ENCODE measurements around the gene MINDY4.
"Not testable (repeated sequence)": the region's sequence is repeated elsewhere in the genome, so short reads cannot be mapped to it uniquely, and the experiment has no call there.

MINDY4 gene

GRCh38 chr7:30834017-30834674, 62.9 kb downstream of the MINDY4 start:
- FAIRE-seq; DNase-seq (ENCODE audit: low spot score): not testable (repeated sequence)

DNA sequence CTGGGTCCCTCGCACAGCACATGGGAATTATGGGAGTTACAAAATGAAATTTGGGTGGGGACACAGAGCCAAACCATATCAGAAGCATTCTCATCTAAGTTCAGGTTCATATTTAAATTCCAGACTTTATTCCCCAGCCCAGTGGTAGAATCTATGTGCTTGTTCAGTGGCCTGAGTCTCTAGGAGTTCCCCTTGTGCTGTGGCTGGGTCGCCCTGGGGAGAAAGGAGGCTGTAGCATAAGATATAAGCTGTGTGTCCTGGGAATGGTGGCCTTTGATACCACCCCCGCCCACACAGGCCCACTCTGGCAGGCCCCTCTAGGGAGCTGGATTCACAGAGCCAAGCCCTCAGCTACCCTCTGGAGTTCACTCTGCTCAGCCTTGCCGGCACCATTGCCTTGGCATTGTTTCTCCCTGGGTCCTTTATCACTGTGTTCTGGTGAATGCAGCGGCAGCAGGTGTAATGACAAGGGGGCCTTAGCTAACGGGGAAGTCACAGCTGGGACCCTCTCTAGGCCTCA, 64.2 kb downstream of the MINDY4 start:
- FAIRE-seq = no peak
- no peak for DNase-seq (ENCODE audit: low spot score)

DNA sequence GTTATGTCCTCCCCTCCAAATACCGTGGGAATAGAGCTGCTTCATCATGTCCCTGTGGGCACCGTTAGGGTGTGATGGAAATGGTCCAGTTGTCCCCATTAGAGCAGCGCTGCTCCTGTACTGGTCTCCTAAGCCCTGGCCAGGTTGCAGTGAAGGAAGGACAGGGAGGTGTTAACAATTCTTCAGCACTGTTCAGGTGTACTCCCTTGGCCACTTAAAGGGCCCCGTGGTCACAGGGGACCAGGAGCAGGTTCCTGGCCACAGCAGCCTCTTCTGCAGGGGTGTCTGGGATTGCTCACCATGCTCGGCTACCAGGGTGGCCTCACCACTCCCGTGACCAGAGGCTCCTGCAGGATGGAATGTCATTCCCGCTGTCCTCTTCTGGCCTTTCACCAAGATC, 65.8 kb downstream of the MINDY4 start:
- FAIRE-seq = no peak

GRCh38 chr7:30837581-30837980, 66.4 kb downstream of the MINDY4 start:
- FAIRE-seq = no peak
- no peak for DNase-seq (ENCODE audit: low spot score)

More for the DNA sequence above, 65.8 kb downstream of the MINDY4 start:
- DNase-seq (ENCODE audit: low spot score) = no peak

DNA sequence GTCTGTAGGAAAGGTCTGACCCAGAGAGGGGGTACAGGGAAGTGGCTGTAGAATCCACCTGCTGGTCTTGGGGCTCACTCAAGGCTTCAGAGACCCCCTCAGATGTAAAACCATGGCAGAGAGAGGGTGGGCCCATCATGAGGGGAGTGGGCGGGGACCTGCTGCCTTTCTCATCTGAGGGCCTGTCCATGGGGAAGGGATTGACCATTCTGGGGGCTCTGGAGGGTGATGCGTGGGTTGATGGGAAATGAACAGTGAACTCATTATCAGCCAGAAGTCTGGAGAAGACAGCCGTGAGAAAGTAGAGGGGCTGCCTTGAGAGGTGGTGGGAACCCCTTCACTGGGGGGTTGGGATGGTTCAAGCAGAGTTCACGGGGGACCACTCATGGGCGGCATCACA, 66.8 kb downstream of the MINDY4 start:
- DNase-seq (ENCODE audit: low spot score) (no peak), FAIRE-seq (no peak)

- FAIRE-seq = no peak
Observed at GRCh38 chr7:30840141-30841024, 69.2 kb downstream of the MINDY4 start.

DNA sequence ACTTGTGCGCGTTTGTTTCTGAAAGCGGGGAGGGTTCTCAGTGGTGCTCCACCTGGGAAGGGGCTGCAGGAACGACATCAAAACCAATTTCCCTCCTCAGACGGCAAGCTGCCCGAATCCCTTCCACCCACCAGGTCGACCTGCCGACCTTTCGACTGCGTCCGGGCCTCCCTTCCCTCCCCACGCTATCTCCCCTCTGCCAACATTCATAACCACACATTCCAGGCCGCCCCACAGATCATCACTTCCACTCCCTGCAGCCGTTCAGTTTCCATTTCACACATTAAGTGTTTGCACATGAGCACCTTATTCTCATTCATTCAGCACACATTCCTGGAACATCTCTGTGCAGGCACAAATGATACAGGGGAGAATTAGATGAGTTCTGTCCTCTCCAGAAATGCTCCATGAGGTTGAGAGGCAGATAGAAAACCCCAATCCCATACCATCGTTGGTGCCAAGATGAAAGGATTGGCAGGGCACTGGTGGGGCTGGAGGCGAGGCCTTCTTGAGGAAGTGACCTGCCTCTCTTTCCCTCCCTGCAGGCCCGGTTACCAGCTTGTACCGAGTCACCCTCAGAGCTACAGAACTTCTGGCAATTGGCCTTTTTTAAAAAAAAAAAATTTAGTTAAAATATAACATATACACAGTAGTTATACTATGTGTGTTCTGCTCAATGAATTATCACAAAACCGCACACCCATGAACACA, 70.0 kb downstream of the MINDY4 start:
- peak; percentile 55 for FAIRE-seq
- DNase-seq (ENCODE audit: low spot score) = no peak

More at GRCh38 chr7:30840141-30841024, 69.2 kb downstream of the MINDY4 start:
- no peak for DNase-seq (ENCODE audit: low spot score)

GRCh38 chr7:30841801-30842541, 70.8 kb downstream of the MINDY4 start:
- DNase-seq (ENCODE audit: low spot score) = no peak
- FAIRE-seq = peak; percentile 73

- no peak for DNase-seq (ENCODE audit: low spot score)
- no peak for FAIRE-seq
Observed at GRCh38 chr7:30842542-30843451, 71.6 kb downstream of the MINDY4 start.

DNA sequence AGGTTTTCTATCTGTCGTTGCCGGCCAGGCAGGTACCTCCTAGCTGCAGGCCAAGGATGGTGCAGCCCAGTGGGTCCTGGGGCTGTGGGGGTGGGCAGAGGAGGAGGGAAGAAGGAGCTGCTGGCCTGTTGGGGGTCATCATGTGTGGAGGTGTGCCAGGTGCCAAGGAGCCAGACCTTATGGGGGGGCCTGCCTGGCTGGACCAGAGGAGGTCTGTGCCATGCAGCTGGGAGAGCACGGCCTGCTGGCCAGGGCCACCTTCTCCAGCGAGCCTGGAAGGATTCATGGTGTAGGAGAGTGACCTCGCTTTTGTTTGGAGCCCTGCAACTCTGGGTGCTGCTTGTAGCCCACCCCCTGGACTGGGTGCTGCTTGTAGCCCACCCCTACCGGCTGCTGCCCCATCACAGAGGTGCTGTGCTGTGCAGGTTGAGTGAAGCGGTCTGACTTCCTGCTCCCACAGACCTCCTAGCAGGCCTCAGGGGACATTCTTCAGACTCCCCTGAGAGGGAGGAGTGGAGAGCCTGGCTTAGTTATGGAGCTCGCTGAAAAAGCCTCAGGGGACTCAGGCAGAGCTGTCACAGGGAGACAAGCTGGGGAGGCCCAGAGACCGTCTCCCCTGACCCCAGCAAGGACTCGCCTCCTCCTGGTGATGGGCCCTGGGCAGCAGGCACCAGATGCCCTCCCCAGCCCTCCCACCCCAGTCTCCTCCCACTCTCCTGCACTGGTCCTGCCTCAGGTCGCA, 72.7 kb downstream of the MINDY4 start:
- FAIRE-seq (no peak), DNase-seq (ENCODE audit: low spot score) (no peak)

- FAIRE-seq (no peak), DNase-seq (ENCODE audit: low spot score) (no peak)
Observed at GRCh38 chr7:30844483-30844874, 73.3 kb downstream of the MINDY4 start.

- no peak for DNase-seq (ENCODE audit: low spot score)
- FAIRE-seq = no peak
Observed at GRCh38 chr7:30844916-30845315, 73.7 kb downstream of the MINDY4 start.

GRCh38 chr7:30845426-30846135, 74.4 kb downstream of the MINDY4 start:
- FAIRE-seq = no peak
- DNase-seq (ENCODE audit: low spot score) = peak; percentile 27

DNA sequence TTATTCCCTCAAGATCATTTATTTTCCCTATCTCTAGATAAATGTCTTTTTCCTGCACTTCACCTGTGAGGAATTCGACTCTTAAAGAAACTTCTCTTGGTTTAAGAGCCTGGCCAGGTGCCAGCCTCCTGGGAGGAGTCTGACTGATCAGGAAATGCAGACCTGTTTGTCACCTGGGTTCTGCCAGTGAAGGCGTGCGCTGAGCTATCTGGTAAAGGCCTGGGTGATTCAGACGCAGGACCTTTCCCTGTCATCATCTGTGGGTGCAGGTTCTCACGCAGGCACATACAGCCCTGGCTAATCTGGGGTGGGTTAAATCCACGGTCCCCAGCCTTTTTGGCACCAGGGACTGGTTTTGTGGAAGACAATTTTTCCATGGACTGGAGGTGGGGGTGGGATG, 75.2 kb downstream of the MINDY4 start:
- no peak for FAIRE-seq
- no peak for DNase-seq (ENCODE audit: low spot score)

GRCh38 chr7:30848121-30848855, 77.1 kb downstream of the MINDY4 start:
- peak; percentile 44 for FAIRE-seq
- no peak for DNase-seq (ENCODE audit: low spot score)

DNA sequence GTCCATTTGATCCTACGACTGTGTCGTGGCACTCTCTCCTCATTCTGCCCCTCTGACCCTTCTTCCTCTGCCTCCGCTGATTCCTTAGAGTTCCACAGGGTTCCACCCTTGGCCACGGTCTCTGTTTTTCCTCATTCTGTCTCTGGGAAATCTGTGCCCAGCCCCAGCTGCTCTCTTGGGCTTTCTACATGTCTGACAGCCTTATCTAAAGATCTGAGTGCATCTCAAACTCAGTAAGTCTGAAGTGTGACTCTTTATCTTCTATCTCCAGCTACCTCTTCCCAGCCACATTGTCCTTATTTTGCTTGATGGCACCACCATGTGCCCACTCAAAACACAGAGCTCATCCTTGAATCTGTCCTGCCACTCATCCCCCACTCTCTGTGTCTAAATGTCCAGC, 78.3 kb downstream of the MINDY4 start:
- DNase-seq (ENCODE audit: low spot score) (no peak), FAIRE-seq (no peak)

GRCh38 chr7:30850426-30850825, 79.2 kb downstream of the MINDY4 start:
- FAIRE-seq = no peak
- DNase-seq (ENCODE audit: low spot score) = no peak

All from urothelium cell line (cell line).